K562 (cell line): ENCODE results near the gene TUBGCP5. TPM values are rescaled to one million over a fixed set of nuclear protein-coding genes. Genes with fewer than 3 reads are reported as not detected.

Source experiments
- ADNP ChIP-seq: fragments of 200-800 bp; sonication (Bioruptor generic); IDR thresholded peaks from 2 replicates; pipeline ENCODE4 v1.6.1; 2016; ENCODE audit warnings: missing genetic modification characterization, missing compliant biosample characterization
- CTBP1 ChIP-seq: fragments of 450-650 bp; IDR thresholded peaks from 2 replicates; pipeline ENCODE4 v1.6.1; 2016; ENCODE audit warnings: borderline replicate concordance
- FOXK1 ChIP-seq: sonication (generic); formaldehyde crosslinking; IDR thresholded peaks from 2 replicates; pipeline ENCODE4 v1.8.0; 2022; ENCODE audit warnings: missing genetic modification reagents, mild to moderate bottlenecking, borderline replicate concordance
- JUND ChIP-seq, 2 experiments: IDR thresholded peaks; 2 replicates in 1 of 2; 3 replicates in 1 of 2; pipeline ENCODE4 v1.6.1; 2011; ENCODE audit warnings: borderline replicate concordance in 2 of 2, low read depth in 2 of 2, low read length in 2 of 2, improper control_type of control experiment in 1 of 2, missing biosample characterization in 1 of 2, missing genetic modification characterization in 1 of 2, missing genetic modification reagents in 1 of 2
- KLF16 ChIP-seq: IDR thresholded peaks from 2 replicates; pipeline ENCODE4 v1.6.1; 2016; ENCODE audit warnings: antibody characterized with exemption
- NCOR1 ChIP-seq: fragments of 450-650 bp; IDR thresholded peaks from 2 replicates; pipeline ENCODE4 v1.6.1; 2016; ENCODE audit warnings: mild to moderate bottlenecking, moderate library complexity
- NFATC3 ChIP-seq: fragments of 450-650 bp; IDR thresholded peaks from 2 replicates; pipeline ENCODE4 v1.6.1; 2017; ENCODE audit warnings: mild to moderate bottlenecking
- NONO ChIP-seq, 2 experiments: fragments of 200-400 bp in 1 of 2; fragments of 450-650 bp in 1 of 2; formaldehyde crosslinking in 1 of 2; IDR thresholded peaks; 2 replicates each; pipeline ENCODE4 v1.6.1; 2017; ENCODE audit warnings: low read depth in 2 of 2, mild to moderate bottlenecking in 2 of 2, moderate library complexity in 2 of 2, low read length in 1 of 2
- PHF21A ChIP-seq: fragments of 450-650 bp; IDR thresholded peaks from 2 replicates; pipeline ENCODE4 v1.6.1; 2017; ENCODE audit warnings: low read depth, borderline replicate concordance
- PTBP1 ChIP-seq: fragments of 200-400 bp; formaldehyde crosslinking; IDR thresholded peaks from 2 replicates; pipeline ENCODE4 v1.6.1; 2017; ENCODE audit warnings: low read depth, low read length
- RBM25 ChIP-seq: fragments of 200-400 bp; formaldehyde crosslinking; IDR thresholded peaks from 2 replicates; pipeline ENCODE4 v1.6.1; 2018; ENCODE audit warnings: low read length, low read depth, moderate library complexity; ENCODE audit not compliant: severe bottlenecking
- SUPT5H ChIP-seq: fragments of 450-650 bp; IDR thresholded peaks from 2 replicates; pipeline ENCODE4 v1.6.1; 2016
- YBX1 ChIP-seq: fragments of 450-650 bp; IDR thresholded peaks from 2 replicates; pipeline ENCODE4 v1.7.1; 2016; ENCODE audit warnings: mild to moderate bottlenecking
- ZBTB40 ChIP-seq, 2 experiments: fragments of 450-650 bp in 1 of 2; sonication (generic) in 1 of 2; formaldehyde crosslinking in 1 of 2; IDR thresholded peaks; 2 replicates each; pipeline versions ENCODE4 v1.7.1 to v1.9.0; 2016 to 2022; ENCODE audit warnings: inconsistent platforms in 1 of 2, mild to moderate bottlenecking in 1 of 2, missing genetic modification reagents in 1 of 2
- ZKSCAN3 ChIP-seq: fragments of 250-450 bp; sonication (Bioruptor Pico); IDR thresholded peaks from 2 replicates; pipeline ENCODE4 v1.4.0; 2020
- ZNF253 ChIP-seq: fragments of 250-450 bp; sonication (Bioruptor Pico); conservative IDR thresholded peaks from 2 replicates; pipeline ENCODE4 v1.6.1; 2021; ENCODE audit warnings: mild to moderate bottlenecking
- ZNF316 ChIP-seq: fragments of 450-650 bp; IDR thresholded peaks from 2 replicates; pipeline ENCODE4 v1.6.1; 2016
- ZNF79 ChIP-seq: fragments of 250-450 bp; sonication (Bioruptor Pico); IDR thresholded peaks from 2 replicates; pipeline ENCODE4 v1.4.0; 2020; ENCODE audit warnings: low read depth, mild to moderate bottlenecking, moderate library complexity
- polyA plus RNA-seq, 8 experiments: library from polyadenylated mRNA; depleted of rRNA in 4 of 8; stranded (reverse) in 5 of 8; unstranded in 3 of 8; fragments of >200 nt; fragmentation: Nextera tagmentation in 2 of 8; fragmentation: Illumina TruSeq in 1 of 8; extraction: Ambion mirVana in 2 of 8; extraction: Trizol in 1 of 8; gene quantifications; 2 replicates each; pipeline versions ENCODE4 v1.2.1 to v1.2.3, GENCODE V29; 2011 to 2014; ENCODE audit warnings: inconsistent platforms in 1 of 8, missing spikeins in 1 of 8
- total RNA-seq, 7 experiments: library from RNA; depleted of rRNA in 6 of 7; stranded (reverse); fragments of >200 nt in 6 of 7; fragmentation: Illumina TruSeq in 2 of 7; extraction: Trizol in 2 of 7; gene quantifications; 2 replicates each; pipeline versions ENCODE4 v1.2.1 to v1.2.3, GENCODE V29; 2011 to 2021; ENCODE audit warnings: low replicate concordance in 1 of 7
- TF ChIP-seq, protein P1 (sequence below): IDR thresholded peaks from 3 replicates; pipeline ENCODE4 v1.6.1; 2011; ENCODE audit warnings: borderline replicate concordance, mild to moderate bottlenecking; ENCODE audit not compliant: insufficient read length, insufficient read depth

TUBGCP5 gene
- total and polyA plus RNA-seq, 9 of the 15 experiments (the other 6 are each of a cell fraction or from before 2014, with no cell fraction given), result 5.8 to 33.9 (median 23.2) TPM

GRCh38 chr15:23039143-23039916 lies at the start of gene TUBGCP5 (continued):
- TF ChIP-seq ZNF253 (no peak), PHF21A (no peak), SUPT5H (peak; percentile 93), ZNF79 (no peak), PTBP1 (no peak), ZNF316 (no peak), NCOR1 (no peak), YBX1 (no peak), RBM25 (peak; percentile 100), FOXK1 (no peak), KLF16 (no peak), ZKSCAN3 (no peak), ADNP (tag) (no peak), NFATC3 (no peak), CTBP1 (peak; percentile 96), NONO (IDR thresholded peaks at IDR 0.05; ENCODE audit: low read depth in 2 of 2, low read length in 1 of 2) (peak; percentile 75 to 96), JUND (IDR thresholded peaks at IDR 0.05; ENCODE audit: borderline replicate concordance, low read depth, low read length) (0 out of 2 replicates have a peak, but pooled peaks have one; percentile 21), JUND (tag; IDR thresholded peaks at IDR 0.05; ENCODE audit: borderline replicate concordance, low read depth, low read length) (no peak), ZBTB40 (IDR thresholded peaks at IDR 0.05) (peak; percentile 26; the same call in 1 of the 2 replicates), ZBTB40 (CRISPR knock-in tag; IDR thresholded peaks at IDR 0.05) (no peak)
- TF ChIP-seq, protein P1, sequence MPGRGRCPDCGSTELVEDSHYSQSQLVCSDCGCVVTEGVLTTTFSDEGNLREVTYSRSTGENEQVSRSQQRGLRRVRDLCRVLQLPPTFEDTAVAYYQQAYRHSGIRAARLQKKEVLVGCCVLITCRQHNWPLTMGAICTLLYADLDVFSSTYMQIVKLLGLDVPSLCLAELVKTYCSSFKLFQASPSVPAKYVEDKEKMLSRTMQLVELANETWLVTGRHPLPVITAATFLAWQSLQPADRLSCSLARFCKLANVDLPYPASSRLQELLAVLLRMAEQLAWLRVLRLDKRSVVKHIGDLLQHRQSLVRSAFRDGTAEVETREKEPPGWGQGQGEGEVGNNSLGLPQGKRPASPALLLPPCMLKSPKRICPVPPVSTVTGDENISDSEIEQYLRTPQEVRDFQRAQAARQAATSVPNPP, result no peak
